DMS153 treated with DMSO at 0.1 percent for 48 hours (cell line): ENCODE results near the gene MYO1D.
"Not testable (repeated sequence)": the region's sequence is repeated elsewhere in the genome, so short reads cannot be mapped to it uniquely, and the experiment has no call there.

Source experiments
- DNase-seq: peaks from one replicate; lab custom pipeline; 2025; ENCODE audit not compliant: unreplicated experiment; lab: John Stamatoyannopoulos, UW

MYO1D gene

DNA sequence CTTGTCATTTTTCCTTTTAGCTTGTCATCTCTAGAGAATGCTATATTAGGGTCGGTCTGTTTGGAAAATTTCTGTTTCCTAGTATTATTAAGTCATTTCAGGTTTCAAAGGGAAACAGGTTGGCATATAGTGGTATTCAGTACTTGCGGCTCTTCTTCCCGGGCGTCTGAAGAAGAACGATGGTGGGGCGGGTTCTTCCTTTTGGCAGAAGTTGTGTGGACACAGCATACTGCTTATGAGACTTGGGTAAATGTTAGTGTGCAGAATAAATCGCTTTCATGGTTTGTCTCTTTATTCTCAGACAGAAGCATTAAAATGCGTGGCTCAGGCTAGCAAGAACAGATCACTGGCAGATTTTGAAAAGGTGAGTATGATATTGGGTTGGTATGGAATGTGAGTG is 399.7 kb downstream of the MYO1D start:
- no peak for DNase-seq

DNA sequence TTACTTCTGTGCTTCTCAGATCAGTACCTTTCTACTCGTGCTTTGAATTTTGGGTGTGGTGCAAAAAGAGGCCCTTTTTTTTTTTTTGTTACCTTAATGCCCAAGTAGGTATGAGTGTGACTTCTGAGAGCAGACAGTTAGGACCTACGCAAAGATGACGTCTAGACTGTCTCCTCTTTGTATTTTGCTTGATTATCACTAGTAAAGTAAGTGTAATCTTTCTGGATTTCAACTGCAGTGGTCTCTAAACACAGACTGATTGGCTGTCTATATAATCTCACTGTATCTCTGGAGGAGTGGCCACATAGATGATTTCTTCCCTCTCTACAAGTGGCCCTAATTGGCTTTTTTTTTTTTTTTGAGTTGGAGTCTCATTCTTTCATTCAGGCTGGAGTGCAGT is 401.7 kb downstream of the MYO1D start:
- DNase-seq, result no peak

DNA sequence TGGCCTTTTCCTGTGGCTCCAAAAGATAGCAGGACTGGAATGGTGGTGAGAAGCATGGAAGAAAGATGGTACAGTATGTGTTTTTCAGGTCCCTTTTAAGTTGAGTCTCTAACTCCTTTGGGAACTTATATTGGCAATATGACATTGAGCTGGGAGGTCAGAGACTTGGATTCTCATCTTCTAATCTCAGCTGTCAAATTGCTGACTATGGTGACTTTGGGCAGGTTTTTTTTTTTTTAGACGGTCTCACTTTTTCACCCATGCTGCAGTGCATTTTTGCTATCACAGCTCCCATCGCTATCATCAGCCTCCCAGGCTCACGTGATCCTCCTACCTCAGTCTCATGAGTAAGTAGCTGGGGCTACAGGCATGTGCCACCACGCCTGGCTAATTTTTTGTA is 405.3 kb downstream of the MYO1D start:
- no peak for DNase-seq

DNA sequence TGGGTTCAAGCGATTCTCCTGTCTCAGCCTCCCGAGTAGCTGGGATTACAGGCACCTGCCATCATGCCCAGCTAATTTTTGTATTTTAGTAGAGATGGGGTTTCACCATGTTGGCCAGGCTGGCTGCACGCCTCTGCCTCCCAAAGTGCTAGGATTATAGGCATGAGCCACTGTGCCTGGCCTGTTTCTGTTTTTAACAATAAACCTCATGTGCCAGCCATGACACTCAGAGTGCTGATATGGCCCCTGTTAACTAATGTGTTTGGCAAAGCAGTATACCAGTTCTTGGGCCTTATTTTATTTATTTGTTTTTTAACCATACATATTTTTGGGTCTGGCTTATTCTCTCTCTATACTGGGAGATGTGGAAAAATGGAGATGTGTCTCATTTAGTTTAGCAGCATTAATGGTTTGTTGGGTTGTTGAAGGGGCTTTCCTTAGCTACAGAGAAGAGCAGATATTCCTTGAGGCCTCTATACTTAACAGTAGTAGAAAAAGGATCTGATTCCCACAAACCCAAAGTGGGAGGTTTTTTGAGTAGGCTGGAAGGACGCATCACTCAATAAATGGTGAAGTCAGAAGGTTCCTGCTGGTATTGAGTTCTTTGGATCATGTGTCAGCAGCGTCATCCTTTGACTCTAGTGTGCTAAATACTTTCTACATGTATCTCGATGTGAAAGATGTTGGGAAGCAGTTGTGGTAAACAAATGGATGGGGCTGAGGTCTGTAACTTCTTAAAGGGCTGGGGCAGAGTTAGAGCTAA is 406.3 kb downstream of the MYO1D start:
- no peak for DNase-seq

DNA sequence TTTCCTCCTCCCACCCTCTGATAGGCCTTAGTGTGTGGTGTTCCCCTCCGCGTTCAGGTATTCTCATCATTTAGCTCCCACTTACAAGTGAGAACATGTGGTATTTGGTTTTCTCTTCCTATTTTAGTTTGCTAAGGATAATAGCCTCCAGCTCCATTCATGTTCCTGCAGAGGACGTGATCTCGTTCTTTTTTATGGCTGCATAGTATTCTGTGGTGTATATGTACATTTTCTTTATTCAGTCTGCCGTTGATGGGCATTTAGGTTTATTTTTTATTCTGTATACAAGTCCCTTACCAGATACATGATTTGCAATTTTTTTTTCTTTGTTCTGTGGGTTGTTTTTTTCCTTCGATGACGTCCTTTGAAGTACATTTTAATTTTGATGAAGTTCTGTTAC is 409.0 kb downstream of the MYO1D start:
- no peak for DNase-seq

DNA sequence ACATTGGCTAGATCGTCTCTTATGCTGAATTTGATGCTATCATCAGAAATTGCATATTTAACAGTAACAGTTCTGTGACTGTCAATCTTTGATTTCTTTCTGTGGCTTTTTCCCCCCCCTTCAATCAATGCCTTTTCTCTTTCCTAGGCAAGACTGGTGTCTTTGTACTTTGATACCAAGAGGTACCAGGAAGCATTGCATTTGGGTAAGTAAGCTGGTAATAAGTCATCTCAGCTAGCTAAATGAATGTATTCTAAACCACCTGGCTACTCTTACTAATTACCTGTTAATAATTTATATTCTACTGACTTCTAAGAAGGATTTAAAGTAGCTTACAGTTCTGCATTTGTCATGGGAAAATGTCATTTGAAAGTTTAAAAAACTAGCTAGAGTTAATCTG is 412.6 kb downstream of the MYO1D start:
- no peak for DNase-seq

DNA sequence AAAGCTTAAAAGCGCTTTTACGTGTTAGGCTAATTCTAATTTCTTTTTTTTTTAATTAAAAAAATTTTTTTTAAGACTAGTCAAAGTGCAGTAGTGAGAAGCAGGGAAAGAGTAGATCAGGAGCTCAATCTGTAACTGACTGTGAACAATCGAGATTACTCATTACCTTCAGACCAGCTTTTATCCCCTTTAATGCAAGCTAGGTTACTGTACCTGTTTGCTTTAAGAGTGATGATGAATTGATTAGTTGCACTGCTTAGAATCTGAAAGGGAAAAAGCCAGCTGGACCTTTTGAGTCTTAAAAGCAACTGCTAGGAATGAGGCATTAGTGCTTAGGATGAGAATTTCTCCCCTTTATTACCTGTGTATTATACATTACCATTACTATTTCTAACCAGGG is 413.6 kb downstream of the MYO1D start:
- no peak for DNase-seq

DNA sequence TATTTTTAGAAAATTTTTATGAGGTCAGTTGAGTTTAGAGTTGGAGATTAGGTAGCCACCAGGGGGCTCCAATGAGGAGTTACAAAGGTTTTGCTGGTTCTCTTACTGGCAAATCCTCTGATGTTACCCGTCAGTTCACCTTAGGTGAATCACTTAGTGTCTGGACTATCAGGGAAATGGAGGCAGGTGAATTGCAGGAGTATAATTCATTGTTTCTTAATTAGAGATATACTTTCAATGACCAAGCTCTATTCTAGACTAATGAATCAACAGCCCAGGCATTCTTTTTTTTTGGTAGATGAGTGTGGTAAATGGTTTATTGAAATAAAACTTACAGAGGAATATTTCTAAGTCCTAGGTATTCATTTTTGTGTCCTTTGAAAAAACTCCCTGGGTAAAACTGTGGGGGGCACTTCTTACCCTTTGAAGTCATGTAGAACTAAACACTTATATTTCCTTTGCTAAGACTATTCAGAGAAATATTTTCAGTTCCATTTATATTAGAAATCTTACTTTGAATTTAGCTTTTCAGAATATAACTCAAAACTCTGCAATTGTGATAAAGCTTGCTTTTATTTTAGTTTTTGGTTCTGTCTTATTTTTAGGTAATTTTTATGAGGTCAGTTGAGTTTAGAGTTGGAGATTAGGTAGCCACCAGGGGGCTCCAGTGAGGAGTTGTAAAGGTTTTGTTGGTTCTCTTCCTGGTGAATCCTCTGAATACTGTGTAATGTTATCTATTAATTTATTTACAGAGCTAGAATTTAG is 414.9 kb downstream of the MYO1D start:
- DNase-seq, result no peak

DNA sequence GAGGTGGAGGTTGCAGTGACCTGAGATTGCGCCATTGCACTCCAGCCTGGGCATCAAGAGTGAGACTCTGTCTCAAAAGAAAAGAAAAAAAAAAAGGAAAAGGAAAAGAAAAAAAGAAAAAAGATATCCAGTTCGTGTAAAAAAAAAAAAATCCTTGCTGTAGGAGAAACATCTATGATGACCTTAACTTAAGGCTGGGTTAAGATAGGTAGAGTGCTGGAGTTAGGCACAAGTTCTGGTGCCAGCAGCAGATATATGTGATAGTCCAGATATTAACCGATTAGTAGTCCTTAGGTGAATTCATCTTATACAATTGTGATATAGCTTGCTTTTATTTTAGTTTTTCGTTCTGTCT is 415.4 kb downstream of the MYO1D start:
- no peak for DNase-seq

DNA sequence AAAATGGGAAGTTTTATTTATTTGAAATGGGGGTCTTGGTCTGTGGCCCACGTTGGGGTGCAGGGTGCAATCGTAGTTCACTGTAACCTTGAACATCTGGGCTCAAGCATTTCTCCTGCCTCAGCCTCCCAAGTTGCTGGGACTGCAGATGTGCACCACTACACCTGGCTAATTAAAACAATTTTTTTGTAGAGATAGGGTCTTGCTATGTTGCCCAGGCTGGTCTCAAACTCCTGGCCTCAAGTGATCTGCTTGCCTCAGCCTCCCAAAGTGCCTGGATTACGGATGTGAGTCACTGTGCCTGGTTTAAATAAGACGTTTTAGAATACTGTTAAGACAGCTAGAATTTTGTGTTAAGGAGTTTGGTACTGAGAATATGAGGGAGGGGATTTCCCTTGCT is 416.9 kb downstream of the MYO1D start:
- DNase-seq, result no peak

DNA sequence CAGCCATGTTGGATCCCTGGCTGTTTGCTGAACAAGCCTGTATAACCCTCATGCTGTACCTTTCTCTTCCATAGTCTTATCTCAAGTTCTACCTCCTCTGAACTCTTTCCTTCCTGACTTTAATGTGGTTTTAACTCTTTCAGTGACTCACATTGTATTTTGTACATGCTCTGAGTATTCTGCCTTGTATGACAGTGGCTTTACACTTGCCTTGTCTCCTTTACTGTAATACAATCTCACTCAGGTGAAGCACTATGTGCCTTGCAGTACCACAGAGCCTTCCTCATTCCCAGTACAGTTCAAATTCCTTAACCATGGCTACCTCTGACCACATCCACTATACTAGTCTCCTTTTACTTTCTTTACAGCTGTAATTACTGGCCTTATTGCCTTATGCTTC is 418.6 kb downstream of the MYO1D start:
- DNase-seq, result no peak

DNA sequence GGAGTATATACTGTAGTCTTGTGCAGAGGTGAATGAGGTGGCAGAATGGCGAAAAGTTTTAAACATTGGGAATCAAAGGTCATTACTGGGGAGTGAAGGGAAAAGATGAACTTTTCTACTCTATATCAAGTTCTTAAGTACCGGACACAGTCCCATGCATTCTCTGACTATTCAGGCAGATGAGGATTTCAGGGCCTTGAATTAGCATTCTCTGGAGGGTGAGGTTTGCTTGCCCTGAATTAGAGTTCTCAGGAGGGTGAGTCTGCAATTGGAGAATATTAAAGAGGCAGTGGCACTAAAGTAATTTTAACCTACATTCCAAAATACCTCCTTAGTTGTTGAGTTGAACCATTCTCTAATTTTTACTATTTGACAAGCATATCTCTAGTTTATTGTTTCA is 423.6 kb downstream of the MYO1D start:
- DNase-seq, result no peak

DNA sequence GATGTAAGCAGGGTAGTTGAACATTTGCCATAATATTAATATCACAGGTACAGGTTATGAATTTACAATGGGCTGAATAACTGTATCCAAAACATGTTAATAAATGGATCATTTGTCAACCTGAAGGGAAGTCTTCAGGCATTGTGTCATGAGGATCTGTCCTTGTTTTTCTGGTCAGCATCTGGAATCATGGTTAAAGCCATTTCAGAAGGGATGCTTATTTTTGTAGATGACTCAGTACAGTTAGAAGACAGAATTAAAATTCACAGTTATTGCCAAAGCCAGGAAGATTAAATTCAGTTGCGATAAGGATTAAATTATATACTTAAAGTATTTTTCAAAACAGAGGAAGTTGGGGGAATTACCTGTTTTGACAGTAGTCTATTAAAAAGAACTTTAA is 424.6 kb downstream of the MYO1D start:
- no peak for DNase-seq

DNA sequence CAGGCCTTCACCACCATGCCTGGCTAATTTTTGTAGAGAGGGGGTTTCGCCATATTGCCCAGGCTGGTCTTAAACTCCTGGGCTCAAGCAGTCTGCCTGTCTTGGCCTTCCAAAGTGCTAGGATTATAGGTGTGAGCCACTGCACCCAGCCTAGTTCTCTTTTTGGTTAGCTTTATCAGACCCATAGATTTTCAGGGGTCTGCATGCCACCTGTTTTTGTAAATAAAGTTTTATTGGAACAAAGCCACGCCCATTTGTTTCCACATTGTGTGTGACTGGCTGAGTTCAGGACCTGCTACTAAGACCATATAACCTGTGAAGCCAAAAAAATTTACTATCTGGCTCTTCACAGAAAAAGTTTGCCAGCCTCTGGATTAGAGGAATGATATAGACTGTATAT is 425.0 kb downstream of the MYO1D start:
- no peak for DNase-seq

DNA sequence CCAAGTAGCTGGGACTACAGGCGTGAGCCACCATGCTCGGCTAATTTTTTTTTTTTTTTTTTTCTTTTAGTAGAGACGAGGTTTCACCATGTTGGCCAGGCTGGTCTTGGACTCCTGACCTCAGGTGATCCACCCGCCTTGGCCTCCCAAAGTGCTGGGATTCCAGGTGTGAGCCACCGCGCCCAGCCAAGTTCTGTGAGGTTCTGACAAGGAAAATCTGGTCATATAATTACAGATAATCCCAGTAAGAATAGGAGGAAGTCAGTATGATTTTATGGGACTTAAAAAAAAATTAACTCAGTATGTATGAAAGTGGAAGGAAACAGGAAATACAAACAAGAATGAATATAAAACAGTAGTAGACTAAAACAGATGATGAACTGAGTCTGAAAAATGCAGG is 426.5 kb downstream of the MYO1D start:
- not testable (repeated sequence) for DNase-seq

DNA sequence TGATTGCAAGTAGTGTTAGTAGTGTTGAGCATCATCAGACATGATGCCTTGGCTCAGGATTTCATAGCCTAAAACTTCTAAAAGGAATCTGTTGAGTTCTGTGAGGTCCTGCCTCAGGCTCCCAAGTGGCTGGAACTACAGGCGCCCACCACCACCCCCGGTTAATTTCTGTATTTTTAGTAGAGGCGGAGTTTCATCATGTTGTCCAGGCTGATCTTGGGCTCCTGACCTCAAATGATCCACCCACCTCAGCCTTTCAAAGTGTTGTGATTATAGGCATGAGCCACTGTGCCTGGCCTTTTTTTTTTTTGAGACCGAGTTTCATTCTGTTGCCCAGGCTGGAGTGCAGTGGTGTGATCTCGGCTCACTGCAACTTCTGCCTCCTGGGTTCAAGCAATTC is 427.0 kb downstream of the MYO1D start:
- DNase-seq, result no peak

DNA sequence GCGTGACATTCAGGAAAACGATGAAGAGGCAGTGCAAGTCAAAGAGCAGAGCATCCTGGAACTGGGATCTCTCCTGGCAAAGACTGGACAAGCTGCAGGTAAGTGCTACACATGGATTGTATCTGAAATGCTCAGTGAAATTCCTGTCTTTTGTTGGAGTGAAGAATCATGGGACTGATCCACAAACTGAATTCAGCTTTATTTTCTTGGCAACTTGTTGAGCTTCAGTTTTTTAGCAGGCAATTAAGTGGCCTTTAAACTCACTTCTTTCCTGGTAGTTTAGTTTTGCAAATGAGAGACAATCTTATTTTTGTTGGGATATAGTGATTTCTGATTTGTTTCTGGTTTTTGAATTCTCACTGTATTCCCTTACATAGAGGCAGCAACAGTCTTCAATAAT is 430.0 kb downstream of the MYO1D start:
- DNase-seq, result no peak

DNA sequence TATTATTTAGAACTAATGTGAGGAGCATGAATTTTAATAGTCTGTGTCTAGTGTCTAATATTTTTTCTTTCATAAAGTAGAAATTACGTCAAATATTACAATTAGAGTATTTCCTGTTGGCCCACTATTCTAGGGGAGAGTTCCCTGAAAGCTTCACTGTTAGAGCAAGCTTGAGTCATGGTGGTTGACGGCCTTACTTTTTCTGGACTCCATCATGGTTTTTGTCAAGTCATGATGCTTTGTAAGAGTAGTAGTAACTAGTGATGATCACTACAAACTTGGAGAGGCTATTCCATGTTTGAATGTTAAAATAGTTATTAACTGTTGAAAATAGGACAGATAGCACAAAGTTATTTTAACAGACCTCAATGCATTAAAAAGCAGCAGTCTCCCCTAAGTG is 431.0 kb downstream of the MYO1D start:
- no peak for DNase-seq

DNA sequence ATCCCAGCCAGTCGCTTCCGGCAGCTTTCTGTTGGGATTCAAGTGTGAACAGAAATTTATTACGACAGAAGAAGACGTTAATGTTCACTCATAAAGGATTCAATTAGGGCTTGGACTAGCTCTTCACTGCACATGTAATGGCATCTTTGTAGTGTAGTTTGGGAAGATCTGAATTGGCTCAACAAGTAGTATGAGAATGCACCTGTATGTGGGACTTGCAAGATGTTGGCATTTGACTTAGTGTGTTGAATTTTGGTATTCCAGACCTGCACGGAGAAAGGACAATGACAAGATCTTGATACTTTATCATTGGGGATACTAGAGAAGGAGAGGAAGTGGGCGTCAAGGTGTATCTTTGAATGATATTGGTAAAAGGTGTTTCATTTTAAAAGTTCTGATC is 431.4 kb downstream of the MYO1D start:
- no peak for DNase-seq

DNA sequence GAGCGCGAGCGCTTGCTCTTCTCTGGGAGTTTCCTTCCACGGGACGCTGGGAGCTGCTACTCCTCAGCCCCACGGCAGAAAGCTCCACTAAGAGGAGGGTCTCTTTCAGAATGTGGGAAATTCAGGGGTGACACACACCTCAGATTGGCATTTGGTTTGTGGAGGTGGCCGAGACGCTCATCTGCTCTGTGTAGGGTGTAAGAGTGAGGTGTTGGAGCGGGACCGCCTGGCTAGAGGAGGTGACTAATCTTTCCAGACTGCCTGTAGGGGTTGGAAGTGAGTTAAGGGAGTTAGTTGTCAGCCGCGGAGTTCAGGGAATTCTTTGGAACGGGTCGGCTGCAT is 431.9 kb downstream of the MYO1D start:
- DNase-seq, result no peak

DNA sequence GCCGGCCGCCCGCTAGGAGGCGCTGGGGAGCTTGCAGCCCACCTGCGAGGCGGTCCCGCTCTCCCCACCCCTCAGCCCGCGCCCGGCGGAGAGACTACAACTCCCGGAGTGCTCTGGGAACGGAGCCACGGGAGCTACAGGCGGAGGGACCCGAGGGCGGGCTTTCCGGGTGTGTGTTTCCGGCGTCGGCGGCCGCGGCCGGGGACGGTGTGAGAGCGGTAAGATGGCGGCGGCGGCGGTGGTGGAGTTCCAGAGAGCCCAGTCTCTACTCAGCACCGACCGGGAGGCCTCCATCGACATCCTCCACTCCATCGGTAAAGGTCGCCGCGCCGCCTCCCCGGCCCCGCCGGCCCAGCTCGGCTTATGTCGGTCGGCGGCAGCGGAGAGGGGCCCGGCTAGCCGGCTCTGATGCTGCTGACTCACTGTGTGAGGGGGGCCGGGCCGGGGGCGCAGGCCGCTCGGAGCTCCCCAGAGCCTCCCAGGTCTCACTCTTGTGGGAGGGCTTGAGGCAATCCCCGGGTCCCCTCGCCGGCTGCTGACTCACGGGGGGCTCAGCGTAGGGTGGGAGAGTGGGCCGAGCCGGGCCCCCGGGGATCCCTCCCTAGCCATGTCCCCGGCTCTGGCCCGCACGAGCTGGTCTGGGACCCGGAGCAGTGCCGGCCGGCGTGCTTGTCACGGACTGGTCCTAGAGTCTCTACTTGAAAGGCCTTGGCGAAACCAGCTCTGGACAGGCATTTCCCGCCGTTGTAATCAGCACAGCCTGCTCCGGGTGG is 432.4 kb downstream of the MYO1D start, which contains the start of gene PSMD11:
Gene PSMD11 (plus strand): TSS at position 210 of the 773 bp plus-strand sequence. CDS start 14 bp downstream, at position 224.
- DNase-seq, result peak; percentile 38

DNA sequence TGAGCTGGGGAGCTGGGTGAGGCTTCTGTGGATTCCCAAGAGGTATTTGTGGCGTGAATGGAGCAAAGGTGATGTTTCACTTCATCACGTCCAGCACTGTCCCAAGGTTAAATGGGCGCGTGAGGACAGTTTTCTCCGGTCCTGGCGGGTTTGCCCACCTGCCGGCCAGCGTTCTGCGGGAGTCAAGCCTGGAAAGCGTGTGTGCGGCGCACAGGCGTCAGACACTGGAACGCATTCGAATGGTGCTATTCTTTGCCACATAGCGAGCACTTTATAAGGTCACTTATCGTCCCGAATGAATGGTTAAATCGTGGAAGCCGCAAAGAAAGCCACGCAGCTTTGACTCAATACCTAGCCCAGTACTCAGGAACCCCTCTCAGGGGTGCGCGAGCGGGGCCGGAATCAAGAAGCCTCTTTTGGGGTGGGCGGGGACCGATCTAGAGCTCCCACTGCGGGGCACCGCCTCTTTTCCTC is 433.1 kb downstream of the MYO1D start:
- DNase-seq, result no peak
